ENCODE results near the gene PIK3R5. TPM values are rescaled to one million over a fixed set of nuclear protein-coding genes. Genes with fewer than 3 reads are reported as not detected.

PIK3R5 gene
- total and polyA plus RNA-seq, 4 donors: 11.7 to 70.9 (median 35.0) TPM

- no peak overlapping the region for H3K27ac ChIP-seq (ENCODE audit: low read depth in 1 of 2, low read length in 1 of 2)
- ATAC-seq (ENCODE audit: insufficient read depth, low FRiP score) (no peak), DNase-seq (no peak)
- WGBS, 2 donors: 86 to 89% methylated on average over 8 of the region's 8 CpGs
- H3K36me3 ChIP-seq (ENCODE audit: control insufficient read depth in 4 of 4, insufficient read depth in 4 of 4, low read length in 4 of 4): no peaks in the 10 kb centered on the region
- no peaks in the 10 kb centered on the region for H3K4me1 ChIP-seq (ENCODE audit: control insufficient read depth in 5 of 5, insufficient read depth in 5 of 5, low read length in 5 of 5)
- peaks cover 0 to 7% (median 4%) of the 10 kb centered on the region in 4 donors for H3K9me3 ChIP-seq (ENCODE audit: control insufficient read depth in 4 of 4, insufficient read depth in 3 of 4, low read length in 3 of 4)
- TF ChIP-seq CTCF (IDR thresholded peaks at IDR 0.05; ENCODE audit: control extremely low read depth, extremely low read depth): no peak
- no peak overlapping the region for H3K9ac ChIP-seq (ENCODE audit: insufficient read depth in 1 of 2, low read length in 2 of 2)
- peaks cover 0 to 18% (median 3%) of the 10 kb centered on the region in 3 donors for H3K27me3 ChIP-seq (ENCODE audit: control insufficient read depth in 3 of 3, insufficient read depth in 3 of 3, low read length in 2 of 3)
- H3K4me3 ChIP-seq: no peak overlapping the region
Observed at GRCh38 chr17:8914554-8914953, 51.0 kb downstream of the PIK3R5 start.

GRCh38 chr17:8913879-8914278, 51.6 kb downstream of the PIK3R5 start:
- H3K9ac ChIP-seq (ENCODE audit: insufficient read depth in 1 of 2, low read length in 2 of 2): no peak overlapping the region
- H3K36me3 ChIP-seq (ENCODE audit: control insufficient read depth in 4 of 4, insufficient read depth in 4 of 4, low read length in 4 of 4): no peaks in the 10 kb centered on the region
- peaks cover 0 to 18% (median 3%) of the 10 kb centered on the region in 3 donors for H3K27me3 ChIP-seq (ENCODE audit: control insufficient read depth in 3 of 3, insufficient read depth in 3 of 3, low read length in 2 of 3)
- ATAC-seq (ENCODE audit: insufficient read depth, low FRiP score): no peak
- H3K9me3 ChIP-seq (ENCODE audit: control insufficient read depth in 4 of 4, insufficient read depth in 3 of 4, low read length in 3 of 4): peaks cover 0 to 7% (median 4%) of the 10 kb centered on the region in 4 donors
- TF ChIP-seq CTCF (IDR thresholded peaks at IDR 0.05; ENCODE audit: control extremely low read depth, extremely low read depth): no peak
- no peaks in the 10 kb centered on the region for H3K4me1 ChIP-seq (ENCODE audit: control insufficient read depth in 5 of 5, insufficient read depth in 5 of 5, low read length in 5 of 5)
- DNase-seq: no peak
- WGBS, 2 donors: 84 to 95% methylated on average over 4 of the region's 4 CpGs
- H3K4me3 ChIP-seq: no peak overlapping the region
- no peak overlapping the region for H3K27ac ChIP-seq (ENCODE audit: low read depth in 1 of 2, low read length in 1 of 2)

- H3K9me3 ChIP-seq (ENCODE audit: control insufficient read depth in 4 of 4, insufficient read depth in 3 of 4, low read length in 3 of 4): peaks cover 0 to 7% (median under 1%) of the 10 kb centered on the region in 4 donors
- TF ChIP-seq CTCF (IDR thresholded peaks at IDR 0.05; ENCODE audit: control extremely low read depth, extremely low read depth): no peak
- WGBS, 2 donors: 92 to 94% methylated on average over 6 of the region's 6 CpGs
Observed at GRCh38 chr17:8913091-8913490, 52.4 kb downstream of the PIK3R5 start.

More at GRCh38 chr17:8913091-8913490, 52.4 kb downstream of the PIK3R5 start:
- Histone ChIP-seq H3K9ac (ENCODE audit: insufficient read depth in 1 of 2, low read length in 2 of 2) (no peak overlapping the region), H3K4me3 (no peak overlapping the region), H3K36me3 (ENCODE audit: control insufficient read depth in 4 of 4, insufficient read depth in 4 of 4, low read length in 4 of 4) (no peaks in the 10 kb centered on the region), H3K27me3 (ENCODE audit: control insufficient read depth in 3 of 3, insufficient read depth in 3 of 3, low read length in 2 of 3) (peaks cover 0 to 23% (median 3%) of the 10 kb centered on the region in 3 donors), H3K27ac (ENCODE audit: low read depth in 1 of 2, low read length in 1 of 2) (no peak overlapping the region), H3K4me1 (ENCODE audit: control insufficient read depth in 5 of 5, insufficient read depth in 5 of 5, low read length in 5 of 5) (no peaks in the 10 kb centered on the region)
- DNase-seq (no peak), ATAC-seq (ENCODE audit: insufficient read depth, low FRiP score) (no peak)
